Neural progenitor cell (in vitro differentiated cells): ENCODE measurements around the gene AMIGO1.

Experiments
- CTCF ChIP-seq: fragments of 200-600 bp; sonication (generic); IDR thresholded peaks from 2 replicates; pipeline ENCODE4 v1.5.1; 2017; ENCODE audit warnings: antibody characterized with exemption, mild to moderate bottlenecking
- EZH2 ChIP-seq: fragments of 200-600 bp; sonication (generic); IDR thresholded peaks from 2 replicates; pipeline ENCODE4 v1.6.1; 2017; ENCODE audit warnings: antibody characterized with exemption, mild to moderate bottlenecking, moderate library complexity
- EZH2phosphoT487 ChIP-seq: fragments of 200-600 bp; sonication (generic); IDR thresholded peaks from 2 replicates; pipeline ENCODE4 v1.6.1; 2017; ENCODE audit warnings: antibody characterized with exemption

- TF ChIP-seq CTCF (no peak), EZH2 (no peak), EZH2phosphoT487 (no peak)
Observed at GRCh38 chr1:109527846-109528695, 18.5 kb upstream of the AMIGO1 start.
